HG02973 (cell line): Measurements from ENCODE around the gene MBOAT2.

Experiments used
- ATAC-seq: cut with Tn5 transposase; IDR thresholded peaks from one replicate; pipeline ENCODE4 v1.9.1; 2021; ENCODE audit warnings: moderate library complexity; ENCODE audit not compliant: unreplicated experiment

The MBOAT2 gene

GRCh38 chr2:8861797-8862196 is 141.7 kb downstream of the MBOAT2 start:
- no peak for ATAC-seq

DNA sequence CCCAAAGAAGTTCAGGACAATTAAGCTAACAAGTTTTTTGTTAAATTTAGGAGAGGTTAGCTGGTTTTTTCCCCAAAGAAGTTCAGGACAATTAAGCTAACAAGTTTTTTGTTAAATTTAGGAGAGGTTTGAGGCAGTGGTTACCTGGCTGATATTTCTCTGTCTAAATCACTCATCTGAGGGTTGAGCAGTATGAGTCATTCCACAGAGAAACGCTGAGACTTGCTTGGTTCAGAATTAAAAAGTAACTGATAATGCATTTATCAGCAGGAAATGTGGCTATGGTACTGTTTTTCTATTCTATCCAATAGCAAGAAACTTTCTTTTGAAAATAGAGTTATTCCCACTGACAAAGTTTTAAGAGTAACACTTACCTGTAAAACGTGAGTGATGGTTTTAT is 143.2 kb downstream of the MBOAT2 start:
- no peak for ATAC-seq

GRCh38 chr2:8858910-8859309 is 144.6 kb downstream of the MBOAT2 start:
- no peak for ATAC-seq

GRCh38 chr2:8858264-8858663 is 145.2 kb downstream of the MBOAT2 start:
- ATAC-seq = no peak

GRCh38 chr2:8857709-8858108 is 145.8 kb downstream of the MBOAT2 start:
- ATAC-seq = no peak

DNA sequence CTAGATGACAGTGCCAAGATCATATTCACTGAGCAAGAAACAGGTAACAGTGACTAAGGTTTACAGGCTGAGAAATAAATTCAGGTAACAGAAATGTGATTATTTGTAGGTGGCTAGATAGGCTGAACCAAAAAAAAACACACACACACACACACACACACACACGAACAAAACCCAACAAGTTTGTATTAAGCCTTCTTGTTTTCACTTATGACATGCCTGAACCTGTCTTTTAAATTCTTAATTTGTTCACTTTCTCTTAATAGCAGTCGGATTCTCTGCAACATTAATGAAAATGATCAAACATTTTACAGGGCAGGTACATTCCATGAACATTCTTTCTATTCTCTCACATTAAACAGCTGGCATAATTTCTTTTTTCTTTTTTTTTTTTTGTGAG is 147.3 kb downstream of the MBOAT2 start:
- no peak for ATAC-seq

GRCh38 chr2:8855010-8855409 is 148.5 kb downstream of the MBOAT2 start:
- no peak for ATAC-seq

DNA sequence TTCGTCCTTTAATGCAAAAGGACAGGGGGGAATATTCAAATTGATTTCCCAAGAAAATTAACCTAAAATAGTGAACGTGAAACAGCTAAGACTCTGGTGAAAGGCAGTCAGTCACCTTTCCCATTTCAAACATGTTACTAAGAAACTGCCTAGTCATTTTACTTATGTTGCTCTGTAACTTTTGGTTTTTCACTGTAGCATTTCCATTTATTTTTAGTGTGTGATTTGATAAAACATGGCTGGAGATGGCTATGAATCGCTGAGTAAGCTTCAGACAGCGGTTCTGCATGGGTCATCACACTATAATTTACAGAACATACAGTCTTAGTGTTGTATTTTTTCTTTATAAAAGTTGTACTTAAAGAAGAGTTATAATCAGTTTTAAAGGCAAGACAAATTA is 150.1 kb downstream of the MBOAT2 start:
- ATAC-seq = no peak

DNA sequence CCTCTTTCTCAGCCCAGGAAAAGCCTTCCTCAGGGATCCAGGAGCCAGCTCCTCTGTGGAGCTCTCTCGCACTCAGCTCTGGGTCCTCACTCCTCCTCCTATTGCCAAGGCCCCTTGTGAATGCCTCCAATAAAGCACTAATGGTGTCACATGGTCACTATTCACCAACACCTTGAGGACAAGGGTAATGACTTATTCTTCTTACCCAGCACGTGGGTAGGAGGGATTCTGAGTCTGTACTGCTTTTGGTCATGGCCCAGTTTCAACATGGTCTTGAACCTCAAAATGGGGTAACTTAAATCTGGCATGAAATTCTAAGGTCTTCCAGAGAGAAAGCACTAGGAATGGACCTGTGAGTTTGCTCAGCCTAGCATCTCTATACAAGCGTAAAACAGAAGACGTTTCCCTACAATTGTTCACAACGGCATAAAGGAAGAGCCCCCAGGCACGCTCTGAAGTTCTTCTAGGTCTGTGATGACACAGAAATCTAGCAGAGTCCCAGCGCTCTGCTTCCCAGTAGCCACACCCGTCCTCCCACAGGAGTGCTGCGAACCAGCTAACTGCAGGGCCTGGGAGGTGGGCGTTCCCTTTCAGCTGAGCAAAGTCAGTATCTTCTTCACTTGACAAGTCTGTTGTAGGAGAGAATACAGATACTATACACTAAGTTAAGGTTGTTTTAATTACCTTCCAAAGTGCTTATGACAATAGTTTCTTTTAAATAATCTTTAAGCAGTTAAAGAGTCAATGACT is 151.5 kb downstream of the MBOAT2 start:
- ATAC-seq = no peak

GRCh38 chr2:8850845-8851487 is 152.5 kb downstream of the MBOAT2 start:
- no peak for ATAC-seq

- no peak for ATAC-seq
Measured at GRCh38 chr2:8849327-8849726, 154.2 kb downstream of the MBOAT2 start.

DNA sequence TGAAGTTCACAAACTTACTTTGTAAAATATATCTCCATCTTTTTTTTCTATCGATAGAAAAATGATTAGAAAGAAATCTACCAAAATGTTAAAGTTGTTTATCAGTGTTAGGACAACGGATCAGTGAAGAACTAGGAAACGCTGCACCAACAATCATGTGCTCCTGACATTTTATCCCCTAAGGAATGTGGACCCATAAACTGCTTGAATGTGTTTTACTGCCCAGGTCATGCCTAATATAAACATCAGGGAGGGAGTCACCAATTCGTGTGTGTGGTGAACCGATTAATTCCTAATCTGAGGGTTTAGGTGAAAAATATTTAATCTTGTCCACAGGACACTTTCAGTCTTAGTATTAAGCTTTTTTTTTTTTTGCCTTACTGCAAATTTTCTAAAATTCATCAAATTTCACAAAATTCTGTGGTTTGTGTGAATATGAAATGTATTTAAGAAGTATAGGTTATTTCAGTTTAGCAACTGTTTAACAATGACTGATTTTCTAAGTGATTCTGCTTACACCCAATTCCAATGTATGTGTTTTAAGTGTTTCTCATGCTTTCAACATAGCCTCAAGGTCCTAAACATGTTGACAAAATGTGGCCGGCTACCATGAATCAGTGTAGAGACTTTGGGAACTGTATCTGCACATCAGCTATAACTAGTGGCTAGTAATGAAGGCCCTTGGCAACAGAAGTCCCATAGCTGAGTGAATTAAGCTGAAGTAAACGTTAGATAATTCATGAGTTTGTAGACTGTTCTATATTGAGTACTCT is 155.0 kb downstream of the MBOAT2 start:
- ATAC-seq = no peak

DNA sequence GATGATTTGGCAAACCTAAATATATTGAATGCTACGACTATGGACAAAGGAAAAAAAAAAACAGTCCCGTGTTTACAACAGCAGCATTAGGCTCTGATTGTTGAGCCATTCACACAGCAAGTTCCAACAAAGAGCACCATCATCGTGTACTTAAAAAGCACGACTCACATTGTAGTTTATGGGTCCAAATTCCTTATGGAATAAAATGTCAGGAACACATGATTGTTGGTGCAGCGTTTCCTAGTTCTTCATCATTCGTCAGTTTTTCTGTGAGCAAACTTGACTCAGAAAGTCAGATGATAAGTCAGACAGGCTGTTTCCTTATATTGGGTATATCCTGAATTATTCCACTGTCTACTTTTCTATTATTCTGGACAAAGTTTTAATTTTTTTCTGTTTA is 156.1 kb downstream of the MBOAT2 start:
- ATAC-seq = no peak

DNA sequence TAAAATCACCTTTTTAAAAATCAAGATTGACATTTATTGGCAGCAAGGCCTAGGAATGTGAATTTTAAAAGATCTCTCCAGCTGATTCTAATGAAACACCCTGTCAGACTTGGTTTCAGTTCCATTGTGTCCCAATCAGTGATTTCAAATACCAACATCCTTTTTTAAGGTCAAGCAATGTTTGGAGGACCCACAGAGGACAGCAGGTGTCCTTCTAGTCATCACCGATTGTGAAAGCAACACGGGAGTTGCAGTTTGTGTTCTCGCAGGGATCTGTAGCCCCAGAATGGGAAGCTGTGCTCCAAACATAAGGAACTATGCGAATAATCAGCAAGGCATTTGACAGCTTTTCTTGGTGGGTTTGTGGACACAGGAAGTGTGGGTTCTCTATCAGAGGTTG is 161.6 kb downstream of the MBOAT2 start:
- no peak for ATAC-seq

- ATAC-seq = no peak
Measured at GRCh38 chr2:8840475-8841091, 162.9 kb downstream of the MBOAT2 start.

DNA sequence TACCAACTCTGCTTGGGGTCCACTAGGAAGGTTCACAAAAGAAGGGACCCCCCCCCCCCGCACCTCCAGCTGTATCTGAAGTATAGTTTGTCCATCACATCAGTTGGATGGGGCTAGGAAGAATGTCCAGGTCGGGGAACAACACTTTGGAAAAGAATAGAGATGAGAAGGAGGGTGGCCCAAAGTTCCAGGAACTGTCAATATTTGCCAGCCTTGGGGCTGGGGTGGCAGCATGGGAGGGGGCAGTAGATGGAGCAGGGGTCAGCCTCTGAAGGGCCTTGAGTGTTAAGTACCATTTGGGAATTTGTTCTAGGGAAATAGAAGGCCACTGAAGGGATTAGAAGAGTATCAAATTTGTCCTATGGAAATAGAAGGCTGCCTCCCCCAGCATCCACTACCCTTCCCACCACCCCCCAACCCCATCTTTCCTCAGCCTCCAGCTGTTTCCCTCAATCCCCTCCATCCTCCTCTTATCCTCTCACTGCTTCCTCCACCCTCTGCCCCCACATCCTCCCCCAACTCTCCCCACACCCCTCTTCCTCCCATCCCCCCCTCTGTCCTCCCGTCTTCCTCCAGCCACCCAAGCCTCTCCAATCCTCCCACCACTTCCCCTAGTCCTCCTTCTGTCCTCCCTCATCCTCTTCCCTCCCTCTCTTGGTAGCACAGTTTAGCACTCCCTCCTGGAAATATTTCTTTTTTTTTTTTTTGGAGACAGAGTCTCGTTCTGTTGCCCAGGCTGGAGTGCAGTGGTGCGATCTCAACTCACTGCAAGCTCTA is 164.1 kb downstream of the MBOAT2 start:
- no peak for ATAC-seq

DNA sequence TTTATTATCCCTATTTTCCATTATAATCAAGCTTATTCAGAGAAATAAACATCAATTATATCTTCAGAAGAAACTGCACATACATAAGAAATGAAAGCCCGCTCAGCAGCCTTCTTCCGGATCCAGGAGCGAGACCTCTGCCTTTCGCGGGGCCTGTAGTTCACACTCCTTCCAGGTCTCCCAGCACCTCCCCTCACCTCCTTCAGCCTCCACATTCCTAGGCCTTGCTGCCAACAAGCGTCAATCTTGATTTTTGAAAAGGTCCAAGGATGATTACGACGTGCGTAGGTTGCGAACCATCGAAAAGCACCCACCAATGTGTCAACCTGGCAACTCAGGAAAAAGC is 165.7 kb downstream of the MBOAT2 start:
- ATAC-seq = no peak

GRCh38 chr2:8836971-8837794 is 166.3 kb downstream of the MBOAT2 start, which contains the start of gene KIDINS220:
Gene KIDINS220, minus strand, starts transcription at chr2:8837613. Its CDS starts 10,520 bp downstream, at chr2:8827093.
- ATAC-seq = peak; percentile 93

DNA sequence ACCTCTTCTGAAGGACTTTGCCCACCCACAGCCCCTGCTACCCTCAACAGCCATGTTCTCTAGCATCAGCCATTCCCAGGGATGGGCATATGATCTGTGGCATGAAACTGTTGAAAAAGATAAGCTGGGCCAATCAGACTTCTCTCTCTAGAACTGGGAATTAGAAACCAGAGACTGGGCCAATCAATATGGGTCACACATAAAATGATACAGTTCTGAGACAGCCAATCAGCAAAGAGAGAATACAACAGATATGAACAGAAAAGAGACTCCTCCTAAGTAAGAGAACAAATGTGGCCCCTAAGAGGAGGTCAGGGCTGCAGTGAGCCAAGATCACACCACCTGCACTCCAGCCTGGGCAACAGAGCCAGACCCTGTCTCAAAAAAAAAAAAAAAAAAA is 168.2 kb downstream of the MBOAT2 start:
- no peak for ATAC-seq

DNA sequence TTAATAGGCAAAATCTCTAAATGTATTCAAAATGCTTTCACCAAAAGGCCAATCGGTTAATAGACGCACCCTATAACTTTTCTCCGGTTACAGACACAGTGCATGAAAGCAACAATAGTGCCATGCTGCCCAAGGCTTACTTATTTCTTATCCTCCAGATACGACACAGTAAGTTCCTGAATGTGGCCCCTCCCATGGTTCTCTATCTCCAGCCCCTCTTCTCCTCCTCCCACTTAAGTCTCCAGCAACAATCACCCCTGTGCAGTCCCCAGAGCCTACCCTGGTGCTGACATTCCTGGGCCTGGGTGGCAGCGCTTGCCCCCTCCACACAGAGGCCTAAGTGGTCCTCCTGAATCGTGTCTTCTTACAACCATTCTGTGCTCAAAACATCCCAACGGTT is 169.6 kb downstream of the MBOAT2 start:
- ATAC-seq = no peak
